Measurements from ENCODE around the gene CD79B. TPM values are rescaled to one million over a fixed set of nuclear protein-coding genes. Genes with fewer than 3 reads are reported as not detected.

Gene CD79B
- total and polyA plus RNA-seq, 2 of the 8 experiments (the other 6 are each of a cell fraction or from before 2014, with no cell fraction given) = 1.5 to 3.9 TPM

DNA sequence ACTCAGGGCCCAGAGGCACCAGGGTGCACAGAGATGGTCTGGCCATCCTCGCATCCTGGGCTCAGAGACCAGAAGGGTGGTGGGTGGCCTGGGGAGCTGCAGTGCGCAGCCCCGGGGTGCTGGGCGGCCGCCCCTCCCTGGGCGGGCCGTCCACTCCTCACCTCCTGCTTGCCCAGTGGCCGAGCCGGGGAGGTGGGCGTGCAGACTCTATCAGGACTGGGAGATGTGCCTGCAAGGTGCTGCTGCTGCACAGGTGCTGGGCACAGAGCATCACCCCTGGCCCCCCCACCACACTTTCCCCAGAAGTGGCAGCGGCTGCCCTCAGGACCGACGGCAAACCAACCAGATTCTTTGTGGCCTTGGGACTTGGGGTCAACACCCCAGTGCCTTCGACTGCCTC is 40.7 kb upstream of the CD79B start, which contains the start of gene SCN4A (continued):
- no peak for TF ChIP-seq CHD7 (IDR thresholded peaks at IDR 0.05; ENCODE audit: insufficient replicate concordance, low read length)
- TF ChIP-seq RBBP5 (IDR thresholded peaks at IDR 0.05; ENCODE audit: borderline replicate concordance, low read depth, low read length) = no peak
- TF ChIP-seq POLR2A (IDR thresholded peaks at IDR 0.05; ENCODE audit: control extremely low read depth in 1 of 2, low read depth in 2 of 2, low read length in 2 of 2) = no peak
- TF ChIP-seq JUND (IDR thresholded peaks at IDR 0.05; ENCODE audit: low read length) = no peak
- TF ChIP-seq RXRA (IDR thresholded peaks at IDR 0.05; ENCODE audit: insufficient read depth, low read depth, low read length) = no peak
- TF ChIP-seq KDM1A (IDR thresholded peaks at IDR 0.05; ENCODE audit: borderline replicate concordance, low read length) = no peak
- no peak for TF ChIP-seq ATF3 (IDR thresholded peaks at IDR 0.05; ENCODE audit: insufficient read depth, low read depth, low read length)
- TF ChIP-seq CBX5 (IDR thresholded peaks at IDR 0.05; ENCODE audit: low read depth, low read length) = no peak
- TF ChIP-seq YY1 (IDR thresholded peaks at IDR 0.05; ENCODE audit: low read depth, low read length) = no peak
- TF ChIP-seq BCL11A (IDR thresholded peaks at IDR 0.05; ENCODE audit: low read depth in 2 of 2, low read length in 2 of 2) = no peak
